Suprapubic skin (tissue), 4 donors: Measurements from ENCODE around the gene BTBD7. TPM values are rescaled to one million over a fixed set of nuclear protein-coding genes. Genes with fewer than 3 reads are reported as not detected.

Experiments used
- DNase-seq, 2 donors: peaks; one replicate each; pipeline ENCODE4 v3.0.0-alpha.2; 2019; ENCODE audit warnings: low spot score in 2 of 2
- H3K27ac ChIP-seq: fragments of 200-600 bp; sonication (generic); one replicate; pipeline ENCODE4 v1.5.1; 2019
- H3K27me3 ChIP-seq: fragments of 200-600 bp; sonication (generic); one replicate; pipeline ENCODE4 v1.5.1; 2019
- H3K36me3 ChIP-seq: fragments of 200-600 bp; sonication (generic); one replicate; pipeline ENCODE4 v1.5.1; 2019
- H3K4me1 ChIP-seq: fragments of 200-600 bp; sonication (generic); one replicate; pipeline ENCODE4 v1.5.1; 2019
- H3K4me3 ChIP-seq: fragments of 200-600 bp; sonication (generic); one replicate; pipeline ENCODE4 v1.5.1; 2019; ENCODE audit warnings: mild to moderate bottlenecking
- H3K9me3 ChIP-seq: fragments of 200-600 bp; sonication (generic); one replicate; pipeline ENCODE4 v1.5.1; 2019
- CTCF ChIP-seq, 2 donors: fragments of 200-600 bp in 1 of 2; fragments of 450-650 bp in 1 of 2; sonication (generic) in 1 of 2; IDR thresholded peaks; one replicate each; pipeline ENCODE4 v1.5.1; 2016 to 2019; ENCODE audit warnings: antibody characterized with exemption in 2 of 2, mild to moderate bottlenecking in 1 of 2, moderate library complexity in 1 of 2
- EP300 ChIP-seq: sonication (generic); formaldehyde crosslinking; IDR thresholded peaks from one replicate; pipeline ENCODE4 v1.6.1; 2017; ENCODE audit warnings: antibody characterized with exemption
- POLR2A ChIP-seq, 2 donors: fragments of 450-650 bp; IDR thresholded peaks; one replicate each; pipeline ENCODE4 v1.6.1; 2017; ENCODE audit warnings: antibody characterized with exemption in 2 of 2, mild to moderate bottlenecking in 2 of 2, moderate library complexity in 2 of 2
- POLR2AphosphoS5 ChIP-seq, 3 donors: sonication (generic); formaldehyde crosslinking; IDR thresholded peaks; one replicate each; pipeline ENCODE4 v1.6.1; 2017; ENCODE audit warnings: antibody characterized with exemption in 3 of 3
- WGBS: methylation state at CpG from one replicate; pipeline ENCODE4 v1.1.5; 2018; 5-methylcytosine and 5-hydroxymethylcytosine counted together
- total RNA-seq, 4 donors: library from RNA; depleted of rRNA; stranded (reverse); fragments of >200 nt; gene quantifications; one replicate each; pipeline ENCODE4 v1.1.0, GENCODE V29; 2016

Gene BTBD7
- total RNA-seq, 4 donors from 2014 or later: 18.8 to 27.0 (median 23.6) TPM

- peaks cover 20% of the 10 kb centered on the region for H3K4me1 ChIP-seq
- H3K27ac ChIP-seq: no peak overlapping the region
Measured at GRCh38 chr14:93317210-93317874, 15.5 kb downstream of the BTBD7 start.

GRCh38 chr14:93316716-93317115 is 16.1 kb downstream of the BTBD7 start:
- no peak overlapping the region for H3K4me3 ChIP-seq
- no peak for DNase-seq
- H3K27ac ChIP-seq: no peak overlapping the region
- WGBS: 68% methylated on average over 4 of the region's 4 CpGs
- no peaks in the 10 kb centered on the region for H3K27me3 ChIP-seq
- peaks cover 21% of the 10 kb centered on the region for H3K4me1 ChIP-seq
- H3K9me3 ChIP-seq: no peaks in the 10 kb centered on the region
- no peaks in the 10 kb centered on the region for H3K36me3 ChIP-seq
- TF ChIP-seq CTCF (IDR thresholded peaks at IDR 0.05) (no peak), EP300 (no peak), POLR2A (IDR thresholded peaks at IDR 0.05) (no peak), POLR2AphosphoS5 (IDR thresholded peaks at IDR 0.05) (no peak)

More at GRCh38 chr14:93317210-93317874, 15.5 kb downstream of the BTBD7 start:
- no peak for TF ChIP-seq EP300
- no peak for TF ChIP-seq POLR2A (IDR thresholded peaks at IDR 0.05)
- no peak for TF ChIP-seq POLR2AphosphoS5 (IDR thresholded peaks at IDR 0.05)
- TF ChIP-seq CTCF (IDR thresholded peaks at IDR 0.05): no peak
- no peaks in the 10 kb centered on the region for H3K9me3 ChIP-seq
- no peaks in the 10 kb centered on the region for H3K36me3 ChIP-seq
- DNase-seq: no peak
- WGBS: 85% methylated on average over 7 of the region's 7 CpGs
- H3K4me3 ChIP-seq: no peak overlapping the region
- no peaks in the 10 kb centered on the region for H3K27me3 ChIP-seq

- H3K4me3 ChIP-seq: no peak overlapping the region
- H3K27me3 ChIP-seq: no peaks in the 10 kb centered on the region
- H3K27ac ChIP-seq: no peak overlapping the region
- no peak for DNase-seq
- peaks cover 21% of the 10 kb centered on the region for H3K4me1 ChIP-seq
- no peaks in the 10 kb centered on the region for H3K9me3 ChIP-seq
- H3K36me3 ChIP-seq: no peaks in the 10 kb centered on the region
- TF ChIP-seq POLR2AphosphoS5 (IDR thresholded peaks at IDR 0.05) (no peak), CTCF (IDR thresholded peaks at IDR 0.05) (no peak), POLR2A (IDR thresholded peaks at IDR 0.05) (no peak), EP300 (no peak)
Measured at GRCh38 chr14:93315575-93315974, 17.3 kb downstream of the BTBD7 start.

DNA sequence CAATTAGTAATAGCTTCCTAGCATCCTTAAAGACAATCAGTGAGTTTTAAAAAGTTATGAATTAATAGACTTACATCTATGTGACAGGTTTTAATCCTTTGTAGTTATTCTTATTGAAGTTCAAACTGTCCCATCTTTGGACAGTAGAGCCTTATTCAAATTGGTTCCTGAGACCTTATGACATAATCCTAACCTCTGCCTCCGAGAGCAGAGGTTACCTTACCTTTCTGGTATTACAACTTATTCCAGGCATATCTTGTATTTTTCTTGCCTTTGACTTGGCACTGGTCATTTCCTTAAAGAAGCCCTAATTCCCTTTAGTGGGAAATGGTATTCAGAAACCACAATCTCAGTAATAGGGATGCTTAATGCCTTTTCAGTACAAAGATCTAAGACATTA is 21.8 kb downstream of the BTBD7 start:
- Histone ChIP-seq H3K27ac (no peak overlapping the region), H3K27me3 (no peaks in the 10 kb centered on the region), H3K36me3 (no peaks in the 10 kb centered on the region), H3K4me3 (no peak overlapping the region), H3K9me3 (no peaks in the 10 kb centered on the region), H3K4me1 (peaks cover 14% of the 10 kb centered on the region)
- DNase-seq: no peak
- no peak for TF ChIP-seq POLR2AphosphoS5 (IDR thresholded peaks at IDR 0.05)
- 57% methylated on average over 1 of the region's 1 CpG for WGBS

DNA sequence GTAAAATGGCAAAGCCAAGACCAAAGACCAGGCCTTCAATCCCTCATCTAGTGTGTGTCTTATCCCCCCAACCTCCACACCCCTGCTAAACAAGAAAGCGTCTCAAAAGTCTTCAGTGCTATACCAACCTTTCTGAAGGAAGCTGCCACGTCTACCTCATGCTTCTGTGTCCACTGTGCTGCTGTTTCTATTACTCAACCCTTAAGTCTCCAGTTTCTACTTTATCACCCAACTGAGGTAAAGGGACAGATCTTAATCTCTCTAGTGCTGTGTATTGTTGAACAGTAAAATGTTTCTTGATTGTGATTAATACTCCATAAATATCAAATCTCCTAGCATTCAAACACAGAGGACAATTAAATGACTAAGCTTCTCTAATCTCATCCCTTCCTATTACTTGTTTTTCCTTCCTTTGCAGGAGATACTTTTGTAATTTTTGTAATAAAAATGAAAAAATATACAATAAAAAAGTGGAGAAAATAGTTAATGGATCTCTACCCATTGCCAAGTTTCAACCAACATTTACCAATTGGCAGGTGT is 23.3 kb downstream of the BTBD7 start:
- DNase-seq: no peak
- Histone ChIP-seq H3K9me3 (no peaks in the 10 kb centered on the region), H3K27ac (no peak overlapping the region), H3K4me1 (peaks cover 14% of the 10 kb centered on the region), H3K4me3 (no peak overlapping the region), H3K36me3 (no peaks in the 10 kb centered on the region), H3K27me3 (no peaks in the 10 kb centered on the region)
- TF ChIP-seq CTCF (IDR thresholded peaks at IDR 0.05) (no peak), POLR2A (IDR thresholded peaks at IDR 0.05) (no peak), EP300 (no peak), POLR2AphosphoS5 (IDR thresholded peaks at IDR 0.05) (no peak)
- 94% methylated on average over 2 of the region's 2 CpGs for WGBS
